KBM-7 (cell line): ENCODE results near the gene NEURL1.
A peak's percentile ranks its signal among the peaks of the same experiment; 100 is the strongest.

Experiments used
- DNase-seq: peaks from one replicate; pipeline ENCODE4 v3.0.0-alpha.2; 2015
- in situ Hi-C: fragments of 300-500 bp; cut with MboI; formaldehyde crosslinking; loops from 2 replicates; pipeline ENCODE4 v1.14.3; 2020; ENCODE audit warnings: low sequenced_read_pairs, low pct_unique_long_range_greater_than_20kb, mixed read lengths

NEURL1 gene

DNA sequence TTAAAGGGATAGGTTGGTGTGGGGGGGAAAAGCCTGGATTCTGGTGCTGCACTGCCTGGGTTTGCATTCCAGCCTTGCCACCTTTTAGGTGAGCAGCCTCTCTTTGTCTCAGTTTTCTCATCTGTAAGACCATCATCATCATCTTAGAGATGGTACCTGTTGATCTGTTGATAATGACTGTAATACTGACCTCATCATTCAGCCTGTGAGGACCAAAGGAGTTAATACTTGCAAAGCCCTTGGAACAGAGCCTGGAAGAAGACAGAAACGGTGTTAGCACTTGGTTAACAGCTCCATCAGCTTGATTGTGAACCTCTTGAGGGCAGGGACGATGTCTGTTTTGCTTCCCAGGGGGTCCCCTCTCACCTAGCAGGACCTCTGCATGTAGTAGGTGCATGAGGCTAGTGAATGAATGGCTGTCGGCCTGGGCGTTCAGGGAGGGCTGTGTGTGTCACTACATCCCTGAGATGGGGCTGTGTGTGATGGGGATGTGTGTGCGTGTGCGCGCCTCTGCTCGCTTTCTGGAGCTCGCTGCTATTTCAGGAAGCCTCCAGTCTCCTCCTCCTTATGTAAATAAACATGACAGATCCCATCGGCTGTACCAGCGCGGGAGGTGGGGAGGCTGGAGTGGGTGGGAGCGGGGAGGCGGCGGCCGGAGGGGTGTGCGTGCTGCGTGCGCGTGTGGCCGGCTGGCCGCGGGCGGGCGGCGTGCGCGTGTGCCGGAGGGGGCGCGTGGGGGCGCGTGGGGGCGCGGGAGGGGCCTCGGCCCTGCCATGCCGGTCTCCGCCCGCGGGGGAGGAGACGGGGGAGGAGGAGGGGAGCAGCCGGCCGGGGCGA is 61.2 kb downstream of the NEURL1 start:
- in situ Hi-C loops: no loop called here
- DNase-seq: peak; percentile 51

DNA sequence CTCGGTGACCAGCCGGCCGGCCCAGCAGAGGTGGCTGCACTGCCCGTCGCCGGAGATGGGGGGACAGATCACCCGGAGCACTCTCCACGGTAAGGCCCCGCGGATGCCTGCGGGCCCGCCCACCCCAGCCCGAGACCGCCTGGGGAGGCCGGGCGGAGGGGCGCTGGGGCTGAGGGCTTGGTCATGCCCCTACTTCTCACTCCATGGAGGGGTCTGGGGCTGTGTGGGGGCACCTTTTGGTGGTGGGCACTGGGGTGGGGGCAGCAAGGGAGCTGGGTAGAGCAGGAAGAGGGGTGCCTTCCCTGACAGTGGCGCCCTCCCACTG is 61.8 kb downstream of the NEURL1 start:
- DNase-seq: no peak
- in situ Hi-C loops: no loop called here

DNA sequence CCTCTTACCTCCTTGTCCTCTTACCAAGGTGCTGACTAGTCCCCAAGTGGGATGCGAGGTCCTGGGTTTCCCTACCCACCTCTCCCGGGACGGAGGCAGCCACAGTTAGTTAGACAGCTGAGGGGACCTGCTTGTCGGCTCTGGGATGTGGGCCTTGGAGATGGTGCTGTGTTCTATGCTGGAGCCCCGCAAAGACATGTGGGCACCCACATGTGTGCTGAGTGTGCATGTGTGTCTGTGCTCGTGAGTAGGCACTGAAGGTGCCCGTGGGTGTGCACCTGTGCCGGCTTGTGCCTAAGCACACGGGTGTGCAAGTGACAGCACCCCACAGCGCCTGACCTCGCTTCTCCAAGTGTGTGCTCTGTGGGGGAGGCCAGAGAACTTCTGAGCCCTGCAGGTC is 62.2 kb downstream of the NEURL1 start:
- DNase-seq: no peak
- in situ Hi-C loops: no loop called here

DNA sequence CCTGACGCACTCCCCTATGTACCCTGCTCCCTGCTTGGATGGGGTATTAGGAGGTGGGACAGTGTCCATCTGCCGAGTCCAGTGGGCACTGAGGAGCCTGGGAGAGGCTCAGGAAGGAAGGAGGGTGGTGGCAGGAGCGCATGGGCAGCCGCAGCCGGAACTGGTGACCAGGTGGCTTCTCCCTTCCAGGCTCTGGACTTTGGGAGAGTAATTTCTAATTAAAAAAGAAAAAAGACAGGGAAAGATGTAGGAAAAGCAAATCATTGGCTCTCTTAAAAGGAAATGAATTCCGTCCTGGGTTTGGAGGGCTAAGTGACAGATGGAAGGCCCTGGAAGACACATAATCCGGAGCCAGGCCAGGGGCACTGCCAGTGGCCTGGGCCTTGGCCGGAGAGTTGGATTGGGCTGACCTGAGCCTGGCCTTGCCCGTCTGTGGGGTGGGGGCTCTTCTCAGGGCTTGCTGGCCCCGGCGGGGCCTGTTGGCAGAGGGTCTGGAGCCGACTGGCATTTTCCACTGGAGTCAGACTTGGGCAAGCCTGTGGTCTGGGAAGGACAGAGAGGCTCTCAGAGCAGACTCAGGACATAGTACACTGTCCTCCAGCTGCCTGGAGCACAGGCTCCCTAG is 63.0 kb downstream of the NEURL1 start:
- in situ Hi-C loops: no loop called here
- DNase-seq: no peak

DNA sequence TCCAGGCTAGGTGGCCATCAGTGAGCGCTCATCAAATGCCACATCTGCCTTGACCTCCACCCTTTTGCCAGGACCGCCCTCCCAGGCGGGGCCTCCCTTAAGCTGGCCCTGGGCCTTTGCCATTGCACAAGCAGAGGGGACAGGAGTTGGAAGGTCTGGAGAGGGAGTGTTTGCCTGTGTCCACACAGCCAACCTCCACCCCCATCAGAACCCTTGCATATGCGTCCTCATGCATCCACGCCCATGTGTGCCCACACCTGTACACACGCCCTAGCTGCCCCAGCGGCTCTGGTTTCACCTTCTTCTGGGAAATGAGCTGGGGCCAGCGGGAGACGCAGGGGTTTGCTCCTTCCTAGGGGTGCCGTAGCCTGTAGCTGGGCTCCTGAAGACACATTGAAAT is 64.0 kb downstream of the NEURL1 start:
- in situ Hi-C loops: no loop called here
- no peak for DNase-seq

DNA sequence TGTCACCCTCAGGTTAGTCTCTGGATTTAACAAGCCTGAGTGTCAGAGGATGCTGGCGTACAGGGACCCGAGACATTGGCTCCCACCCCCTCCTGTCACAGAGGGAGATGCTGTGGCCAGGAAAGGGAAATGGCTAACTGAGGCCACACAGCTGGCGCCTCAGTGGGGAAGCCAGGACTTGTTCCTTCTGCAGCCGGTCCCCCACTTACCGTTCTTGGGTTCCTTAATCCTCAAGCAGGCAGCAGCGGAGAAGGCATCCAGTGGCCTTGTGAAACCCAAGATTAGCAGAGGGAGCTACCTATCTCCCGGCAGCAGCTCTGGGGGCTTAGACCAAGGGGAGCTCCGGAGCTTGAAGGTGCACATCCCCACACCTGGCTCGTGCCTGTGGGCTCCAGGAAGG is 65.4 kb downstream of the NEURL1 start:
- DNase-seq: peak; percentile 50
- in situ Hi-C loops: no loop called here

DNA sequence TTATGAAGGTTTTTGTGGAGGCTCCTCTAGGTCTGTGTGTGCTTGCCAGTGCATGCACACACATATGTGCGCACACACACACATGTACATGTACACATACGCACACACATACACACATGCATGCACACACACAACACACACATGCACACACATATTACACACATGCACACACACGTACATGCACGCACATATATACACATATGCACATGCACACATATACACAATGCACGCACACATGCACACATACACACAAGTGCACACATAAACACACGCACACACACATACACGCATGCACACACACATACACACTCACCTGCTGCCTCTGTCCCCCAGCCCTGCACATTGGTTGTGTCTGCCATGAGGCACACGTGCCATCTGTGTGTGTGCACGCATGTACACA is 66.3 kb downstream of the NEURL1 start:
- DNase-seq: no peak
- in situ Hi-C loops: no loop called here

DNA sequence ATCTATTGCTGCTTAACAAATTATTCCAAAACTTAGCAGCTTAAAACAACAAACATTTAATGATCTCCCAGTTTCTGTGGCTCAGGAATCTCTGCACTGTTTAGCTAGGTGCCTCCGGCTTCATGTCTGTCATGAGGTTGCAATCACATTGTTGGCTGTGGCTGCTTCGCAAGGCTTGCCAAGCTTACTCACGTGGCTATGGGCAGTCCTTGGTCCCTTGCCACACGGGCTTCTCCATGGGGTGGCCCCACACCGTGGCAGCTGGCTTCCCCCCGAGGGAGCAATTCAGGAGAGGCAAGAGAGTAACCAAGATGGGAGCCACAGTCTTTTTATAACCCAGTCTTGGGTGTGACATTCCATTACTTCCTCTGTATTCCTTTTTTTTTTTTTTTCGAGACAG is 67.4 kb downstream of the NEURL1 start:
- in situ Hi-C loops: no loop called here
- no peak for DNase-seq

DNA sequence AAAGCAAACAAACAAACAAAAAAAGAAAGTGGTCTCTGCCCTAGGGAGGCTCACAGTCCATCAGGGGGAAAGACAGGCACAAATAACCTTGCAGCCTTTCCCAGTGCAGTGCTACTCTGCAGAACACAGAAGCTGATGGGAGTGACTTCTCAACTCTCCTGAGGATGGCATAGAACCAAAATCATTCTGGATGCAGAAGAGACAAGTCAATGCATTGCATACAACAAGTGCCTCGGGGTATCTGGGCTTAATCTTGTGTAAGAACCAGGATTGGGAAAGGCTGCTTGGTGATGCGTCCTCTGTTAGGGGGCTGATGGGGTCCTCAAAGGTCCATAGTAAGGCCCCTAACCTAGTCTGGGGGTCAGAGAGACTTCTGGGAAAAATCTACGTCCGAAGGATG is 68.9 kb downstream of the NEURL1 start:
- DNase-seq: no peak
- in situ Hi-C loops: no loop called here

DNA sequence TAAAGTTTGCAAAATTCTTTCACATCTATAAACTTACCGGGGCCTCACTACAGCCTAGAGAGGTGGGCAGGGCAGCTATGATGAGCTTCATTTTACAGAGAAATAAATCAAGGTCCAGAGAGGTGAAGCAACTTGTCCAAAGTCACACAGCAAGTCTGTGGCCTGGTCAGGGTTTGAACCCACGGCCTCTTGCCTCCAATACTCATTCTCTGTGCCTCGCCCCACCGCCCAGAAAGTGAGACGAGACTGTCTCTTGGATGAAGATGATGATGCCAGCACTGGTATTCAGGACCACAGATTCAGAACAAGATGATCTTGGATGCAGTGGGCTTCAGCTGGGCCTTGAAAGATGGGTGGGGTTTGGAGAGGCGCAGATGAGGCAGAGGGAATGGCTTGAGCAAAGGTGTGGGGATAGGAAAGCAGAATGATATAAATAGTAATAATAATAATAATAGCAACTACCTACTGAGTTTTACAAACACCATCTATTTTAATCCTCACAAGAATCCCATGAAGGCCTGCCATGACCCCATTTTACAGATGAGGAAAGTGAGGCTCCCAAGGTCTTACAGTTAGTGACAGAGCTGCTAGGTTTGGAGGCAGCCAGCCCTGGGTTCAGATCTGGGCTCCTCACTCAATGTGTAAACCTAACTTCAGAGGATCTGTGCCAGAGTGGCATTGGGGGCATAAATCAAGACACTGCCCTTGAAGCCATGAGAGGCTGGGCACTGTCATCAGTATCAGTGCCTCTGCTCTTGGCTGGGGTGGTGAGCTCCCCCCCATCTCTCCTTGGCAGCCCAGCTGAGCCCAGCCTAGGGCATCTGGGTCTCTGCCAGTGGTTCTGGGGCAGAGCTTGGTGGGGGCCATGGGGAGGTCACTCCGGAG is 70.0 kb downstream of the NEURL1 start:
- in situ Hi-C loops: no loop called here

DNA sequence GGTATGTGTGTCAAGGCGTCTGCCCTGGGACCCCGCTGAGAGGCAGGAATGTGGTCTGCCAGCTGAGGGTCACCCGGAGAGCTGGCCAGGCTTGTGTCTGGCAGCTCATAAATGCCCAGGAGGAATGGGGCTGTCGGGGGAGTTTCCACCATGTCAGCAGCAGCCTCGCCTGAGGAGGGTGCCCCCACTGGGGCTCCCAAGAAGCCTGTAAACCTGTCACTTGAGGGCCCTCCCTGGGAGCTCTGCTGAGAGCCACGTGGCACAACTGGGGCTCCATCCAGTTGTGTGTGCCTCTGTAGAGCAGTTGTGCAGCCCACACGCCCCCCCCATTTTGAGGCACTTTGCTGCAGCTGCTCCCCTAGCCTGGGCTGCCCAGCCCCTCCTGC is 70.6 kb downstream of the NEURL1 start:
- in situ Hi-C loops: no loop called here
- no peak for DNase-seq

More for the DNA sequence above, 70.0 kb downstream of the NEURL1 start:
- no peak for DNase-seq

DNA sequence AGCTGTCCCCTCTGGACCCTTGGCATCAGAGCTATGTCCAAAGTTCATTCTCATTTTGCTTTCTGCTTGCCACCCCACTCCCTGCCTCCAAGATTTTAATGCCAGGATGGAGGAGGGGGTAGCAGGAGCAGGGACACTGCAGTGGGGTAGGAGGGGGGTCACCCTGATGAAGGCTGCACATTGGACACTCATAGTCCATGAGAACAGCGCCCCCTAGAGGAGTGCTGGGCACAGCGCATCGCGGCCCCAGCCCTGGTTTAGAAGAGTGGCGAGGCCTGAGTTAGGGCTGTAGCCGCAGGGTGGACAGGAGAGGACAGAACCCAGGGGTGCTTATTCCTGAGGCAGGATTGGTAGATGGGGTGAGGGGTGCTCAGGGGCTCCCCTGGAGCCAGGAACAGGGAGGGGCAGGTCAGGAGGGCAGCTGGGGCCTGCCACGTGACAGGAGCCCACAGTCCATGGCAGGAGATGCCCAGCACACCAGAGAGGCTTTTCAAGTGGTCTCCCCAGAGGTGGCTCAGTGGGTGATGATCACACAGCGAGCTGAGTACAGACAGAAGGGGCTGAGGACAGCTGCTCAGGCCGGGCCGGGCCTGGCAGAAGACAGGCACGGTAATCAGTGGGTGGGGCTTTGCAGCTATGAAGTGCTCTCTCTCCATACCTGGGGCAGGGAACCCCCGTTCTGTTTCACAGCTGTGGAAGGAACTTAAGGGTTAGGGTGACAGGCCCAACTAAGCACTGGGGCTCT is 71.4 kb downstream of the NEURL1 start:
- DNase-seq: peak; percentile 27
- in situ Hi-C loops: no loop called here

DNA sequence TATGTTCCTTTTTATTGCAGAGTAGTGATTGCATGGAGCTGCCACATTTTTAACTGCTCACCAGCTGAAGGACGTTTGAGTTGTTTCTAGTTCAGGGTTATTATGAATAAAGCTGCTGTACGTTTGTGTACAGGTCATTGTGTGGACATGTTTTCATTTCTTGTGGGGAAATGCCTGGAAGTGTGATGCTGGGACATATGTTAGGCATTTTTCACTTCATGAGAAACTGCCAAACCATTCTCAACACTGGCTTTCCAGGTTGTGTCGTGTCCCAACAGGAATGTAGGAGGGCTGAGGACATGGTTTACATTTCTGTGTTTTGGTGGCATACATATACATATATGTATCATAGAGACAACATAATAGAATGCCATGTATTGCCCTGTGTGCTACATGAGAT is 73.0 kb downstream of the NEURL1 start:
- in situ Hi-C loops: no loop called here
- DNase-seq: no peak

DNA sequence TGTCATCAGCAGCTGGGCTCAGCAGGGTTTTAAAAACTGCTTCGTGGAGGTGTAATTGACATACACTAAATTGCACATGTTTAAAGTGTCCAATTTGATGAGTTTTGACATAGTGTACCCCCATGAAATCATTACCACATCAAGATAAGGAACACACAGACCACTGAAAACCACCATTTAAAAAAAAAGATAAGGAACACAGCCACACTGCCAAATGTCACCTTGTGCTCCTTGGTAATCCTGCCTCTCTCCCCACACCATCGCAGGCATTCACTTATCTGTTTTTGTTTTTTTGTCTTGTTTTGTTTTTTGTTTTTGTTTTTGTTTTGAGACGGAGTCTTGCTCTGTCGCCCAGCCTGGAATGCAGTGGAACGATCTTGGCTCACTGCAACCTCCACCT is 75.0 kb downstream of the NEURL1 start:
- DNase-seq: no peak
- in situ Hi-C loops: no loop called here

DNA sequence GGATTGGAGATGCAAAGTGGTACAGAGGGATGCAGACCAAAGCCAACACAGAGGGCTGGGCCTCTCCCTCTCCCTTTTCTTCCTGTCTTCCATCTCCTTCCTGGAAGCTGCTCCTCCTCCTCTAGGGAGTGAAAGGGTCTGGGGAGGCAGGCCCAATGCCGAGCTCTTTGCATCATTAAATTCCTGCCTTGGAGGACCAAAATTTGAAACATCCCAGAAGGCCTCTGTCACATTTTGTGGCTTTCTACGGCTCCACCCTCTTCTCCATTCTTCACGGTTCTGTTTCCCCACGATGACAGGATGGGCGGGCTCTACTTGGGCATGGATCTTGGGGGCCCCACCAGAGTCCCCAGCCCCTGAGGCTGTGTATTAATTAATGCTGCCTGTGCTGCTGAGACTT is 76.4 kb downstream of the NEURL1 start:
- DNase-seq: no peak
- in situ Hi-C loops: no loop called here

DNA sequence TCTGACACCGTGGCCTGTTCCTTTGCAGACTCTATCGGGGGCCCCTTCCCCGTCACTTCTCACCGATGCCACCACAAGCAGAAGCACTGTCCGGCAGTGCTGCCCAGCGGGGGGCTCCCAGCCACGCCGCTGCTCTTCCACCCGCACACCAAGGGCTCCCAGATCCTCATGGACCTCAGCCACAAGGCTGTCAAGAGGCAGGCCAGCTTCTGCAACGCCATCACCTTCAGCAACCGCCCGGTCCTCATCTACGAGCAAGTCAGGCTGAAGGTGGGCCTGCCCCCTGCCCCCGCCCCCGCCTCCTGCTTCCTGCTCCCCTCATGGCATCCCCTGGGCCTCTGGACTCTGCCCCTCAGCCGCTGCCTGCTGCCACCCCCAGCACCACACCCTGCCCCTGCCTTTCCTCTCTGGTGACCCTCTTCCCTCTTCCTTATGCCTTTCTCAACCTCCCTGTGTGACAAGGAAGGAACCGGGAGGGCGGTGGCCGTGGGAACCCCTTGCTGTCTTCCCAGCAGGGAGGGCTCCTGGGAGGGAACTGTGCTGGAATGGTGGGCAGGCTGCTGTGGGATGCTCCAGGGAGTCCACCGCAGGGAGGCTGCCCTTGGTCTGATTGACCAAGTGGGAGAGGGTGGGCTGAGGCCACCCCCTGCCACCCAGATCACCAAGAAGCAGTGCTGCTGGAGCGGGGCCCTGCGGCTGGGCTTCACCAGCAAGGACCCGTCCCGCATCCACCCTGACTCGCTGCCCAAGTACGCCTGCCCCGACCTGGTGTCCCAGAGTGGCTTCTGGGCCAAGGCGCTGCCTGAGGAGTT is 77.5 kb downstream of the NEURL1 start:
- DNase-seq: no peak
- in situ Hi-C loops: no loop called here

DNA sequence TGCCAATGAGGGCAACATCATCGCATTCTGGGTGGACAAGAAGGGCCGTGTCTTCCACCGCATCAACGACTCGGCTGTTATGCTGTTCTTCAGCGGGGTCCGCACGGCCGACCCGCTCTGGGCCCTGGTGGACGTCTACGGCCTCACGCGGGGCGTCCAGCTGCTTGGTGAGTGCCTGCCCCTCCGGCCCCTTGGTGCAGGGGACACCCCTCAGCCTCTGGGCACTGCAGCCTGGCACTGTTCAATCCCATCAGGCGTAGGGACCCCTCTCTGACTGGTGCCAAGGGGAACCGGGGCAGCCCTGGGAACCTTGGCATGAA is 78.1 kb downstream of the NEURL1 start:
- in situ Hi-C loops: no loop called here
- DNase-seq: no peak

DNA sequence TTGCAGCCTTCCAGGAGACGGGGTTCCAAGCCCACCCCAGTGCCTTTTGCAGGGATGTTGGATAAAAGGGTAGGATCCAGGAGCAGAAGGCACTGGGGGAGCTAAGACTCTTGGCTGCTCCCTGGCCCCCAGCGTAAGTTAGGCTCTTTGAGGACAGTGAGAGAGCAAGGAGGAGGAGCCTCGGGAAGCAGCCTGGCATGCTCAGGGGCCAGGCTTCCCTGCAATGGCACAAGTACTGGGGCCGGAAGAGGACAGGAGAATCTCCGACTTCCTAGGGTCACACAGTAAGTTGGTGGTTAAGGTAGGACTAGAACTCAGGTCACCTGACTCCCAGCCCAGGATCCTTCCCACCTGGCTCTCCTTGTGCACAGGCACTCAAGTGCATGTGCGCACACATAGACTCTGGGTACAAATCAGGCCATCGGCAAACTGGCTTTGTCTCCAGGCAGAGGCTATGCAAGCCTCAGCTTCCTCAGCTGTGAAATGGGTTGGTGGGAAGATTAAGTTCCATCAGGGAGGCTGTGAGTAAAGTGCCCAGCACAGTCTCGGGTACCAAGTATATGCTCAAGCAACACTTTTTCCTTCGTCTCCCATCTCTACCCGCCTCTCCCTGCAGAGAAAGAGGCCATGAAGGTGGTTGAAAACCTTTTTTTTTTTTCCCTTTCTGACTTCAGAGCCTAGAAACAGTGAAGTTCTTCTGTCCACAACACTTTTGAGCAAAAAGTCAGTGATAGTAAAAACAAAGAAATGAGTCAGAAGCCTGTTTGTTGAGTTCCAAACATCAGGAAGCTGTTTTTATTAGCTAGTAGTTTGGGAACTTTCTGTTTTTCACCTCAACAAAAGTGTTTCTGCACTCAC is 79.1 kb downstream of the NEURL1 start:
- in situ Hi-C loops: no loop called here
- no peak for DNase-seq
